Activated CD8-positive, alpha-beta memory T cell treated with anti-CD3 and anti-CD28 coated beads for 36 hours (primary cell): ENCODE results near the gene CYP2U1. TPM values are rescaled to one million over a fixed set of nuclear protein-coding genes. Genes with fewer than 3 reads are reported as not detected.

Experiments
- total RNA-seq, 2 experiments: library from RNA; stranded (reverse); gene quantifications; one replicate each; pipeline ENCODE4 v1.2.3, GENCODE V29; 2021

The CYP2U1 gene
- total RNA-seq, 2 experiments from 2014 or later = 2.9 to 3.1 TPM

Other genes starting within 250 kb of the CYP2U1 start
- gene PAPSS1, start 211.3 kb upstream of the CYP2U1 start, total RNA-seq = 10 to 100 TPM; 26.9 to 27.7 TPM
- gene SGMS2, start 106.6 kb upstream of the CYP2U1 start, total RNA-seq = under 1 TPM; 0.46 TPM
- gene HADH, start 58.3 kb downstream of the CYP2U1 start, total RNA-seq = 10 to 100 TPM; 42.7 TPM
- 10 to 100 TPM; 46.5 to 48.5 TPM for gene LEF1, start 237.4 kb downstream of the CYP2U1 start, total RNA-seq